Skeletal muscle tissue (tissue), 4 donors: Measurements from ENCODE around the gene KCND3. TPM values are rescaled to one million over a fixed set of nuclear protein-coding genes. Genes with fewer than 3 reads are reported as not detected.

Source experiments
- H3K27ac ChIP-seq: one replicate; pipeline ENCODE4 v1.7.0; 2013; ENCODE audit warnings: mild to moderate bottlenecking, low read depth, low read length, inconsistent platforms
- H3K27me3 ChIP-seq, 3 donors: one replicate each; pipeline ENCODE4 v1.7.0; 2013; ENCODE audit warnings: low read length in 3 of 3; ENCODE audit not compliant: control insufficient read depth in 3 of 3, insufficient read depth in 3 of 3
- H3K36me3 ChIP-seq, 3 donors: one replicate each; pipeline ENCODE4 v1.7.0; 2013; ENCODE audit warnings: low read length in 3 of 3; ENCODE audit not compliant: control insufficient read depth in 3 of 3, insufficient read depth in 3 of 3
- H3K4me1 ChIP-seq, 3 donors: one replicate each; pipeline ENCODE4 v1.7.0; 2013; ENCODE audit warnings: low read length in 3 of 3, mild to moderate bottlenecking in 3 of 3; ENCODE audit not compliant: control insufficient read depth in 3 of 3, insufficient read depth in 3 of 3
- H3K4me3 ChIP-seq, 3 donors: one replicate each; pipeline ENCODE4 v1.7.0; 2013; ENCODE audit warnings: low read length in 3 of 3
- H3K9ac ChIP-seq, 3 donors: one replicate each; pipeline ENCODE4 v1.7.0; 2013; ENCODE audit warnings: low read length in 3 of 3, mild to moderate bottlenecking in 3 of 3, moderate library complexity in 2 of 3, low read depth in 1 of 3
- H3K9me3 ChIP-seq, 3 donors: one replicate each; pipeline ENCODE4 v1.7.0; 2013; ENCODE audit warnings: low read length in 3 of 3; ENCODE audit not compliant: control insufficient read depth in 3 of 3
- total RNA-seq: library from RNA; depleted of rRNA; stranded (reverse); fragments of >200 nt; gene quantifications from one replicate; pipeline ENCODE4 v1.2.3, GENCODE V29; 2014
- donor health status: Osteomylitis.

Gene KCND3
- total RNA-seq, 1 donor from 2014 or later: 1.0 TPM

DNA sequence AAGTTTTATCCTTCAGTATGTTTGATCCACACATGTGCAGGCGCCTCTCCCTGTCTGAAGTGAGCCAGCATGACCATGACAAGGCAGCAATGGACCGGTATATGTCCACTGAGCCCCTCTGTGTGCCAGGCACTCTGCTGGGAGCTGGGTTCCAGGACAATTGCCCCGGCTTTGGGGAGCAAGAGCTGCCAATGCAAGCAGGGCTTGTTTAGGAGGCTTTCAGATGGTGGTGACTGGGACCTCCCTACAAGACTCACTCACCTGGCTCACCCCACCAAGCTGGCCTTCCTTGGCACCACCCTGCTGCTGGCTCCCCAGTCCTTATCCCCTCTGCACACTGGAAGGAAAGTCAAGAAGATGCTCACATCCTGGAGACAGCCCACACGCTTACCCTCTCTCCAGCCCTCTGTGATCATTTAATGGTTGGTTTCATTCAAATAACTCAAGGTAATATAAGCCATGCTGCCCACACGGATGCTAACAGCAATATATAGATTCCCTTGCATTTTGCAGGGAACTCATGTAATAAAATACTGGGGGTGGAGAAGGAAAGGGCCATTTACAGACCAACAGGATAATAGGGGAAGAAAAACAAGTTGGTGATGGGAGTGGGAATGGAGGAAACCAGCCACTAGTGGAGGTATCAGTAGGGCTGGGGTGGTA is 23.6 kb downstream of the KCND3 start:
- Histone ChIP-seq H3K36me3 (no peaks in the 10 kb centered on the region), H3K4me3 (no peak overlapping the region), H3K9me3 (no peaks in the 10 kb centered on the region), H3K9ac (peak overlapping the region in 1 of 3 donors; percentile 50), H3K4me1 (peaks cover 31 to 79% (median 68%) of the 10 kb centered on the region in 3 donors), H3K27me3 (no peaks in the 10 kb centered on the region), H3K27ac (no peak overlapping the region)

GRCh38 chr1:111963985-111964738 is 25.3 kb downstream of the KCND3 start:
- H3K9ac ChIP-seq: peak overlapping the region in 1 of 3 donors; percentile 5
- no peaks in the 10 kb centered on the region for H3K9me3 ChIP-seq
- H3K4me1 ChIP-seq: peaks cover 35 to 76% (median 64%) of the 10 kb centered on the region in 3 donors
- H3K4me3 ChIP-seq: no peak overlapping the region
- H3K36me3 ChIP-seq: no peaks in the 10 kb centered on the region
- H3K27me3 ChIP-seq: no peaks in the 10 kb centered on the region
- no peak overlapping the region for H3K27ac ChIP-seq

DNA sequence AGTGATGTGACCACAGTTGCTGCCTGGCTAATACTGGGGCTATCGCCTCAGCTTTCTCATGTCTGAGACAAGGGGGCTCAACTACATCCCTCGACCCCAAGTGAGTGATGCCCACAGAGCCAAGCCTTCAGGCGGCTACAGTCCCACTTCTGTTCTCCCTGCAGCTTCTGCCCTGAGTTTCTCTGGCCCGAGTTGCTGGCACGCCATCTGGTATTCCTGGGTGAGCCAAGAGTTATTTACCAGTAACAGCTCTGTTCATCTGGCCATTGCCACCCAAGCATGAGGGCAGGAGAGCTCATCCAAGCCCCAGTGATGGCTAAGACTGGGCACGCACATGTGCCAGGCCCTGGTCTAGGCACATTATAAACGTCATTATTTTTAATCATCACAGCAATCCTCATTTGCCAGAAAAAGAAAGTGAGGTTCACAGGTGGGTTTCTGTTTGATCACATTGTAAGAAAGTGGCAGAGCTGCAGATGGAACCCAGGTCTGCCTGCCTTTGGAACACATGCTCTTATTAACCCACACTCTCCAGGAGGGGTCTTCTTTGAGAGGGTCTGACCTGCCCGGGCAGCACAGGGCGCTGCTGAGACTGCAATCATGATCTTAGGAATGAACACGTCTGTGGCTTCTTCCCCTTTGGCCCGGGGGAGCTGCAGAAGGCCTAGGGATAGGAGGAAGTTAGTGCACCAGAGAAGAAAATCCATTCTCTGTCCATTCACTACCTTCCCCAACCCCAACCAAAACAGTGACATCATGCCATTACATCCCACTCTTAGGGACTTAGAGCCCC is 27.5 kb downstream of the KCND3 start:
- Histone ChIP-seq H3K27me3 (no peaks in the 10 kb centered on the region), H3K4me3 (no peak overlapping the region), H3K4me1 (peaks cover 32 to 66% (median 57%) of the 10 kb centered on the region in 3 donors), H3K27ac (peak overlapping the region; percentile 6), H3K36me3 (peaks cover 0 to 2% (median 0%) of the 10 kb centered on the region in 3 donors), H3K9me3 (no peaks in the 10 kb centered on the region), H3K9ac (peak overlapping the region in 1 of 3 donors; percentile 16)

DNA sequence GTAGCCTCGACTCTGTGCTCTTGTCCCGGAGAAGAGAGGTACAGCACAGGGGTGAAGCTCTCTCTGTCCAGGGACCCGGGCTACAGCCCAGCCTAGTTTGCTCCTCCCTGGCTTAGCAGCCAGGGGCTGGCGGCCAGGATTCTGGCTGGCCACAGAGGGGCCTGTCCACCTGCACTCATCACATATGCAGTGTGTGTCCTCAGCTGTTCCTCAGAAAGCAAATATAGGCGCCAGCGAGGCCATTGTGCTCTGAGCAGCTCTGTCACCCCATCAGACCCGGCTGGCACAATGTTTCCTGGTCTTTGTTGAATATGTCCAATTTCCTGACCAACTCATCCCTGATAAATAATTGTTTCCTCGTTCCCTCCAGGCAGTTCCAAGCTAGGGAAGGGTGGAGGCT is 28.5 kb downstream of the KCND3 start:
- Histone ChIP-seq H3K27ac (no peak overlapping the region), H3K4me1 (peaks cover 41 to 69% (median 61%) of the 10 kb centered on the region in 3 donors), H3K4me3 (peak overlapping the region in 1 of 3 donors; percentile 29), H3K36me3 (peaks cover 0 to 2% (median 0%) of the 10 kb centered on the region in 3 donors), H3K9me3 (no peaks in the 10 kb centered on the region), H3K27me3 (no peaks in the 10 kb centered on the region), H3K9ac (peak overlapping the region in 1 of 3 donors; percentile 16)

GRCh38 chr1:111959436-111959835 is 30.0 kb downstream of the KCND3 start:
- Histone ChIP-seq H3K27ac (no peak overlapping the region), H3K4me1 (peaks cover 32 to 62% (median 50%) of the 10 kb centered on the region in 3 donors), H3K4me3 (no peak overlapping the region)

DNA sequence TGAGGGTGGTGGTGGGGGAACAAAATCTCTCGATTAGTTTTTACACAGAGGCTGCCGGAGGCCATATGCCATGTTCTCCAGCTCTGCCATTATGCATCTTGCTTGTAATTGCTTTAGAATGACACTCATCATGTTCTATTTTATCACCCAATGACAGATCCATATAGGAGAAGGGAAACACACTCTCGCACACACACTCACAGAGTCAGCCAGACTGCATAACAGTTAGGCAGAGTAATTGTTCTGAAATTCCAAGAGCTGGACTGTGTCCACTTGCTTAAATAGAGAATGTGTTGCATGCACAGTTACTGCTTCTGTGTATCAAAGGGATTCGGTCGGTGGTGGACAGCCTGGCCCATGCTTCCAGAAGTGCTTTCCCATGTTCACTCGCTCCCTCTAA is 30.6 kb downstream of the KCND3 start:
- no peaks in the 10 kb centered on the region for H3K27me3 ChIP-seq
- H3K4me1 ChIP-seq: peaks cover 32 to 60% (median 44%) of the 10 kb centered on the region in 3 donors
- no peak overlapping the region for H3K9ac ChIP-seq
- no peaks in the 10 kb centered on the region for H3K9me3 ChIP-seq
- no peak overlapping the region for H3K4me3 ChIP-seq
- peaks cover 0 to 2% (median 0%) of the 10 kb centered on the region in 3 donors for H3K36me3 ChIP-seq
- H3K27ac ChIP-seq: no peak overlapping the region

More at GRCh38 chr1:111959436-111959835, 30.0 kb downstream of the KCND3 start:
- Histone ChIP-seq H3K9me3 (no peaks in the 10 kb centered on the region), H3K9ac (no peak overlapping the region), H3K27me3 (no peaks in the 10 kb centered on the region), H3K36me3 (peaks cover 0 to 2% (median 0%) of the 10 kb centered on the region in 3 donors)

DNA sequence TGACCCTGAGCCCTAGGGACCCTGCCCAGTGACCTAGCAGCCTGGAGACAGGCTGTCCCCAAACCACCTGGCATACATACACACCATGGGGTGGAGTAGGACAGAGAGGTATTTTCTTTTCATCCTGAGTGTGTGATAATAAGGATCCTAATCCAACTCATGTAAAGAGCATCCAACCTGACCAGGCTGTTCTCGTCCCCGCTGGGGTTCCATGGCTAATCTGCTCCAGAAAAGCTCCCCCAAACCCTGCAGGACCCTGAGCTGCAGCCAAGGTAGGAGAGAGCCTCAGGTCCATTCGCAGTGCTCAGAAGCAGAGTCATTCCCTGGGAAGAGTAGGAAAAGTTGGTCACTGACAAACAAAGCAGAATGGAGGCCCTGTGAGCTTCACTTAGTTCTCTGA is 31.4 kb downstream of the KCND3 start:
- no peak overlapping the region for H3K9ac ChIP-seq
- peaks cover 32 to 64% (median 44%) of the 10 kb centered on the region in 3 donors for H3K4me1 ChIP-seq
- peaks cover 0 to 2% (median 0%) of the 10 kb centered on the region in 3 donors for H3K36me3 ChIP-seq
- H3K27ac ChIP-seq: no peak overlapping the region
- no peaks in the 10 kb centered on the region for H3K9me3 ChIP-seq
- H3K27me3 ChIP-seq: no peaks in the 10 kb centered on the region
- no peak overlapping the region for H3K4me3 ChIP-seq

- Histone ChIP-seq H3K4me3 (no peak overlapping the region), H3K9me3 (no peaks in the 10 kb centered on the region), H3K36me3 (peaks cover 0 to 2% (median 0%) of the 10 kb centered on the region in 3 donors), H3K27ac (no peak overlapping the region), H3K27me3 (no peaks in the 10 kb centered on the region), H3K4me1 (peaks cover 31 to 70% (median 41%) of the 10 kb centered on the region in 3 donors), H3K9ac (peak overlapping the region in 1 of 3 donors; percentile 35)
Observed at GRCh38 chr1:111956155-111956771, 33.2 kb downstream of the KCND3 start.

DNA sequence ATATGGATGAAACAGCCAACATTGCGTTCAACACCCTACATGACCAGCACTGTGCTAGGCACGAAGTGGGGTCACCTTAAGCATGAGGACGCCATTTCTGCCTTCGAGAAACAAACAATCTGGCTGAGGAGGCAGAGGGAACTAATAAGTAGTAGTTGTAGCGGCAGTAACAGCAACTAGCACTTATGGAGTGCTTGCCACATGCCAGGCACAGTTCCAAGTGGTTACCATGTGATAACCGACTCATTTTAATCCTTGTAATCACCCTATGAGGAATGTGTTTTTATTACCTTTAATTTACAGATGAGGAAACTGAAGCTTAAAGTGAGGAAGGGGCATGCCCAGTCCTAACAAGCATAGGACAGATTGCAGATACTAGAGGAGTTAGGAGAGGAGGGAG is 33.7 kb downstream of the KCND3 start:
- no peaks in the 10 kb centered on the region for H3K27me3 ChIP-seq
- peaks cover 26 to 68% (median 36%) of the 10 kb centered on the region in 3 donors for H3K4me1 ChIP-seq
- H3K27ac ChIP-seq: no peak overlapping the region
- H3K9me3 ChIP-seq: no peaks in the 10 kb centered on the region
- no peak overlapping the region for H3K4me3 ChIP-seq
- no peak overlapping the region for H3K9ac ChIP-seq
- peaks cover 0 to 2% (median 0%) of the 10 kb centered on the region in 3 donors for H3K36me3 ChIP-seq
